Omental fat pad (tissue), 4 donors: Measurements from ENCODE around the gene PRX. TPM values are rescaled to one million over a fixed set of nuclear protein-coding genes. Genes with fewer than 3 reads are reported as not detected.

ENCODE experiments used
- ATAC-seq: fragments of 150-250 bp; one replicate; pipeline ENCODE4 v1.9.1; 2016; ENCODE audit warnings: mild to moderate bottlenecking, moderate library complexity; ENCODE audit not compliant: low FRiP score
- DNase-seq: peaks from one replicate; pipeline ENCODE4 v3.0.0-alpha.2; 2019; ENCODE audit warnings: low spot score
- total RNA-seq, 4 donors: library from RNA; depleted of rRNA; stranded (reverse); fragments of >200 nt; gene quantifications; one replicate each; pipeline ENCODE4 v1.1.0, GENCODE V29; 2016
- TF ChIP-seq, protein P1 (sequence below), 3 donors: fragments of 450-650 bp; IDR thresholded peaks; one replicate each; pipeline ENCODE4 v1.5.1; 2016 to 2017; ENCODE audit warnings: antibody characterized with exemption in 3 of 3, mild to moderate bottlenecking in 3 of 3, moderate library complexity in 2 of 3

Gene PRX
- total RNA-seq, 4 donors from 2014 or later: 2.2 to 6.1 (median 4.3) TPM

GRCh38 chr19:40392894-40393517 is 20.2 kb downstream of the PRX start:
- no peak for ATAC-seq
- no peak for DNase-seq
- TF ChIP-seq, protein P1, sequence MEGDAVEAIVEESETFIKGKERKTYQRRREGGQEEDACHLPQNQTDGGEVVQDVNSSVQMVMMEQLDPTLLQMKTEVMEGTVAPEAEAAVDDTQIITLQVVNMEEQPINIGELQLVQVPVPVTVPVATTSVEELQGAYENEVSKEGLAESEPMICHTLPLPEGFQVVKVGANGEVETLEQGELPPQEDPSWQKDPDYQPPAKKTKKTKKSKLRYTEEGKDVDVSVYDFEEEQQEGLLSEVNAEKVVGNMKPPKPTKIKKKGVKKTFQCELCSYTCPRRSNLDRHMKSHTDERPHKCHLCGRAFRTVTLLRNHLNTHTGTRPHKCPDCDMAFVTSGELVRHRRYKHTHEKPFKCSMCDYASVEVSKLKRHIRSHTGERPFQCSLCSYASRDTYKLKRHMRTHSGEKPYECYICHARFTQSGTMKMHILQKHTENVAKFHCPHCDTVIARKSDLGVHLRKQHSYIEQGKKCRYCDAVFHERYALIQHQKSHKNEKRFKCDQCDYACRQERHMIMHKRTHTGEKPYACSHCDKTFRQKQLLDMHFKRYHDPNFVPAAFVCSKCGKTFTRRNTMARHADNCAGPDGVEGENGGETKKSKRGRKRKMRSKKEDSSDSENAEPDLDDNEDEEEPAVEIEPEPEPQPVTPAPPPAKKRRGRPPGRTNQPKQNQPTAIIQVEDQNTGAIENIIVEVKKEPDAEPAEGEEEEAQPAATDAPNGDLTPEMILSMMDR (IDR thresholded peaks at IDR 0.05): no peak

- ATAC-seq (no peak), DNase-seq (no peak)
- TF ChIP-seq, protein P1 (IDR thresholded peaks at IDR 0.05): no peak
Observed at GRCh38 chr19:40392123-40392522, 21.1 kb downstream of the PRX start.

DNA sequence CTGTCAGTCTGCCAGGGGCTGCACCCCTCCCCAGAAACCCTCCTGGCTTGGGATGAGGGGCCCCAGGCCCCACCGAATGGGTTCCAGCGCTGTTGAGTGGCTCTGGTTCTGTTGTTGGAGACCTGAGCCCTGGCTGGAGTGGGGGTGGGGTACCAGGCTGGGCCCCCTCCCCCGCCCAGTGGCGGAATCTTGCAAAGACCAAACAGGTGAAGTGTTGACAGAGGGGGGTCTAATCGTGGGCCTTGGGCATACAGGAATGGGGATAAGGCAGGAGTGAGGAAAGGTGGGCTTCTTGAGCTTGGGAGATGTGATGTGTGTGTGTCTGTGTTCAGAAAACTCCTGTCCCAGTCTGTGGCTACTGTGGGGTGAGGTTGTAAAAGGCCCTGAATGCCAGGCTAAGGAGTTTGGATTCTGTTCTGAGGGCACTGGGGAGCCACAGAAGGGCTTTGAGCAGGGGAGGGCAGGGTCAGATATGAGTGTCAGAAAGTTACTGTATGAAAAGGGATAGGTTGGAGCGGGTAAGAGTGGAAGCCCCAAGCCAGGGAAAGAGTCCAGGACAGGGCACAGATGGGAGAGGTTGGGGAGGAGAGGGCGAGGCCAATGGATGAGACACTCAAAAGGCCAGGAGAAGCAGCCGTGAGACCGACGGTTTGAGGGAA is 23.0 kb downstream of the PRX start, which contains the start of gene HIPK4:
TSS of gene HIPK4 (minus strand) at position 98 of the 659 bp plus-strand sequence. CDS start 279 bp downstream, outside the sequence.
- TF ChIP-seq, protein P1 (IDR thresholded peaks at IDR 0.05): no peak
- DNase-seq (no peak), ATAC-seq (no peak)

DNA sequence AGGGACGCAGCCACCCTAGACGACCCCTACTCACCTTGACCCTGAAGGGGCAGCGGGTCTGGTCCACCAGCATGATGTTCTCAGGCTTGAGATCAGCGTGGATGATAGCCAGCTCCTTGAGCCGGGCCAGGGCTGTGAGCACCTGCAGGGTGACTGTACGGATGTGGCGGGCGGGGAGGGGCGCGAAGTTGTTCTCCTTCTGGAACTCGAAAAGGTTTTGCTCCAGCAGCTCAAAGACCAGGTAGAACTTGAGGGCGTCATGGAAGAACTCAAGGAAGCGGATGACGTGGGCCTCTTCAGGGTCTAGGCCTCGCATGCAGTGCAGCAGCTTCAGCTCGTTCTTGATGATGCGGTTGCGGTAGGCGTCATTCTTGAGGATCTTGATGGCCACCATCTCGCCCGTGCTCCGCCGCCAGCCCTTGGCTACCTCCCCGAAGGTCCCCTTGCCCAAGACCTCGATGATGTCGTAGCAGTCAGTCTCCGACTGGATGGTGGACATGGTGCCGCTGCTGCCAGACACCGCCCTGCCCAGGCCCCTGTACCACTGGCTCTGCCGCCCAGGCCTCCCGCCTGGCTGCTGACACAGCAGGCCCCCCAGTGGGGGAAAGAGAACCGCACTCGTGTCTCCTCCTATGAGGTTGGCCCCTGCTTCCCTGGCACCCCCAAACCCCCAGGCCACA is 23.6 kb downstream of the PRX start:
- no peak for ATAC-seq

DNA sequence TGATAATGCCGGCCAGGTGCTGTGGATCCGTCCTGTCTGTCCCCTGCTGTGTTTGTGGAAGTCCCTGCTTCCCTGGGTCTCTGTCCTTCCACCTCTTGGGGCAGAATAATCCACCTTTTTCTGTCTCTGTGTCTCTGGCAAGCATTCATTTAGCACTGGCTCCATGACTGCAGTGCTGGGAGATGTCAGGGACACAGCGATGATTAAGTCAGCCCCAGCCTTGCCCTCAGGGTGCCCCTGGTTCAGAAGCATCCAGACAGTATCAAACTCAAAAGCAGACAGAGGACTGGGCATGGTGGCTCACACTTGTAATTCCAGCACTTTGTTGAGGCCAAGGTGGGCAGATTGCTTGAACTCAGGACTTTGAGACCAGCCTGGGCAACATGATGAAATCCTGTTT is 24.7 kb downstream of the PRX start:
- DNase-seq (no peak), ATAC-seq (no peak)
- TF ChIP-seq, protein P1 (IDR thresholded peaks at IDR 0.05): no peak

More for the DNA sequence above, 23.6 kb downstream of the PRX start:
- no peak for DNase-seq
- TF ChIP-seq, protein P1 (IDR thresholded peaks at IDR 0.05): no peak

DNA sequence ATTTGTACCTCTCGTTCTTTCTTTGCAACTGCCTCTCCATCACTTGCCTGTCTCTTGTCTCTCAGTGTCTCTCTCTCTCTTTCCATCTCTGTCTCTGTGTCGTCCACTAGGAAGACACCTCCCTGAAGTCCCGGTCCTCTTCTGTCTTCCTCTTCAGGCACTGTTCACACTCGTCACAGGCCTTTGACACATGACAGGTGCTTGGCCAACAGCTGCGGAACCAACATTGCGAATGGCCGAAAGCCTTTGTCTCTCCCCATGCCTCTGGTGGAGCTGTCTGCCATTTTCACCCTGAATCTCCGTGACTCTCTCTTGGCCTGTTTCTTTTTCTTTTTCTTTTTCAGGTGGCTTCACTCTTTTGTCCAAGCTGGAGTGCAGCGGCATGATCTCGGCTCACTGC is 26.0 kb downstream of the PRX start:
- TF ChIP-seq, protein P1 (IDR thresholded peaks at IDR 0.05): no peak
- ATAC-seq (no peak), DNase-seq (no peak)
